K562 (cell line): ENCODE measurements around the gene CSF2RB. TPM values are rescaled to one million over a fixed set of nuclear protein-coding genes. Genes with fewer than 3 reads are reported as not detected.

ENCODE experiments used
- ATAC-seq: fragments of 200-7000 bp; cut with Tn5 transposase; 3 replicates; pipeline ENCODE4 v1.9.1; 2020; ENCODE audit warnings: moderate library complexity
- BruUV-seq: library from RNA; stranded (reverse); fragments of 400-500 nt; replicated peaks from 2 replicates; lab custom pipeline; 2021; lab: Mats Ljungman, UMichigan
- CTCF ChIA-PET: fragments of 300-600 bp; formaldehyde crosslinking; extraction: SDS; loops from one replicate; lab custom pipeline; 2021; ENCODE audit warnings: low intra/inter-chr PET ratio; lab: Yijun Ruan, JAX
- POLR2A ChIA-PET: fragments of 300-600, 350-650 bp; sonication (Branson Sonifier 250); formaldehyde crosslinking; extraction: SDS; loops from one replicate; lab custom pipeline; 2021; ENCODE audit warnings: antibody characterized with exemption, inconsistent platforms; lab: Yijun Ruan, JAX
- DNase-seq, 4 experiments: peaks; one replicate each; pipeline versions ENCODE4 v3.0.0 to v3.0.0-alpha.2; 2011 to 2018; ENCODE audit warnings: low spot score in 3 of 4, mixed read lengths in 3 of 4; ENCODE audit errors: extremely low read depth in 1 of 4
- FAIRE-seq: peaks from 2 replicates; lab custom pipeline; 2011; peaks lifted over from hg19 to GRCh38; lab: Jason Lieb, UNC
- H2AFZ ChIP-seq: 2 replicates; pipeline ENCODE4 v1.6.0; 2011; ENCODE audit warnings: low read depth, low read length, control low read depth, inconsistent platforms
- H3K27ac ChIP-seq: fragments of 200-600 bp; 3 replicates; pipeline ENCODE4 v1.8.0; 2011; ENCODE audit warnings: low read depth, mild to moderate bottlenecking, control low read depth, inconsistent platforms, low read length, moderate library complexity, mixed read lengths; ENCODE audit errors: extremely low read depth
- H3K27me3 ChIP-seq, 2 experiments: fragments of 300-600 bp in 1 of 2; 2 replicates in 1 of 2; 3 replicates in 1 of 2; pipeline versions ENCODE4 v1.6.0 to v1.8.0; 2011; ENCODE audit warnings: inconsistent platforms in 2 of 2, low read length in 2 of 2, mild to moderate bottlenecking in 1 of 2, mixed read lengths in 1 of 2, moderate library complexity in 1 of 2; ENCODE audit not compliant: control insufficient read depth in 2 of 2, insufficient read depth in 2 of 2
- H3K36me3 ChIP-seq: fragments of 300-600 bp; 3 replicates; pipeline ENCODE4 v1.8.0; 2011; ENCODE audit warnings: mild to moderate bottlenecking, low read length, inconsistent platforms; ENCODE audit not compliant: control insufficient read depth, insufficient read depth
- H3K4me1 ChIP-seq, 2 experiments: fragments of 200-600 bp in 1 of 2; replicated peaks in 1 of 2; 2 replicates in 1 of 2; 3 replicates in 1 of 2; pipeline versions ENCODE4 v1.5.1 to v1.8.0; 2011; ENCODE audit warnings: inconsistent platforms in 2 of 2, low read length in 2 of 2, mild to moderate bottlenecking in 1 of 2, mixed read lengths in 1 of 2, moderate library complexity in 1 of 2; ENCODE audit not compliant: control insufficient read depth in 2 of 2, insufficient read depth in 2 of 2
- H3K4me2 ChIP-seq: 2 replicates; pipeline ENCODE4 v1.6.1; 2011; ENCODE audit warnings: low read length, control low read depth, inconsistent platforms, mixed read lengths; ENCODE audit not compliant: insufficient read depth
- H3K4me3 ChIP-seq: fragments of 200-600 bp; sonication (generic), shearing (Covaris generic); 2 replicates; pipeline ENCODE4 v1.5.1; 2016; ENCODE audit warnings: control low read depth, inconsistent platforms
- H3K79me2 ChIP-seq: fragments of 200-600 bp; 3 replicates; pipeline ENCODE4 v1.8.0; 2011; ENCODE audit warnings: low read length, inconsistent platforms; ENCODE audit not compliant: control insufficient read depth, insufficient read depth
- H3K9ac ChIP-seq, 2 experiments: 2 replicates each; pipeline versions ENCODE4 v1.6.0 to v1.6.1; 2011; ENCODE audit warnings: low read depth in 2 of 2, low read length in 2 of 2, control low read depth in 1 of 2, inconsistent platforms in 1 of 2, mild to moderate bottlenecking in 1 of 2, mixed read lengths in 1 of 2; ENCODE audit not compliant: insufficient read depth in 1 of 2
- H3K9me1 ChIP-seq: one replicate; pipeline ENCODE4 v1.6.0; 2011; ENCODE audit warnings: inconsistent platforms, mild to moderate bottlenecking, low read length, moderate library complexity; ENCODE audit not compliant: control insufficient read depth, insufficient read depth
- H3K9me3 ChIP-seq: replicated peaks from 2 replicates; pipeline ENCODE4 v1.5.1; 2011; ENCODE audit warnings: low read depth, low read length, inconsistent platforms; ENCODE audit not compliant: control insufficient read depth, insufficient read depth
- H4K20me1 ChIP-seq: replicated peaks from 2 replicates; pipeline ENCODE4 v1.6.1; 2011; ENCODE audit warnings: low read length, inconsistent platforms, mixed read lengths; ENCODE audit not compliant: control insufficient read depth, insufficient read depth
- AFF1 ChIP-seq, 2 experiments: fragments of 450-650 bp; IDR thresholded peaks; 2 replicates each; pipeline ENCODE4 v1.6.1; 2018; ENCODE audit warnings: mild to moderate bottlenecking in 2 of 2, low read depth in 1 of 2; ENCODE audit not compliant: partially characterized antibody in 2 of 2
- CEBPG ChIP-seq, 3 experiments: fragments of 200-800 bp in 1 of 3; sonication (Bioruptor generic) in 1 of 3; sonication (generic) in 1 of 3; formaldehyde crosslinking in 1 of 3; IDR thresholded peaks in 2 of 3; conservative IDR thresholded peaks in 1 of 3; 2 replicates each; pipeline versions ENCODE4 v1.6.1 to v1.8.0; 2016 to 2022; ENCODE audit warnings: missing compliant biosample characterization in 2 of 3, missing genetic modification characterization in 2 of 3, mild to moderate bottlenecking in 1 of 3, missing genetic modification reagents in 1 of 3
- ETV1 ChIP-seq: fragments of 450-650 bp; conservative IDR thresholded peaks from 2 replicates; pipeline ENCODE4 v1.6.1; 2016; ENCODE audit warnings: missing genetic modification characterization, control low read depth, low read depth, missing compliant biosample characterization
- GABPB1 ChIP-seq: sonication (generic); formaldehyde crosslinking; IDR thresholded peaks from 2 replicates; pipeline ENCODE4 v1.8.0; 2022; ENCODE audit warnings: mild to moderate bottlenecking, missing genetic modification reagents
- HNRNPUL1 ChIP-seq: fragments of 200-400 bp; formaldehyde crosslinking; IDR thresholded peaks from 2 replicates; pipeline ENCODE4 v1.6.1; 2017; ENCODE audit warnings: low read length
- PTTG1 ChIP-seq: fragments of 450-650 bp; IDR thresholded peaks from 2 replicates; pipeline ENCODE4 v1.6.1; 2016; ENCODE audit warnings: low read depth, mild to moderate bottlenecking, missing genetic modification characterization, missing compliant biosample characterization
- SMARCC2 ChIP-seq: fragments of 450-650 bp; IDR thresholded peaks from 2 replicates; pipeline ENCODE4 v1.6.1; 2017; ENCODE audit warnings: antibody characterized with exemption, moderate library complexity, mild to moderate bottlenecking, low read depth
- TCF7 ChIP-seq: sonication (generic); IDR thresholded peaks from 2 replicates; pipeline ENCODE4 v1.6.1; 2016; ENCODE audit warnings: antibody characterized with exemption, borderline replicate concordance
- ZBTB34 ChIP-seq: fragments of 250-450 bp; sonication (Bioruptor Pico); IDR thresholded peaks from 2 replicates; pipeline ENCODE4 v1.8.0; 2021; ENCODE audit warnings: mild to moderate bottlenecking, moderate library complexity
- ZNF12 ChIP-seq: sonication (generic); formaldehyde crosslinking; IDR thresholded peaks from 2 replicates; pipeline ENCODE4 v1.4.0; 2020; ENCODE audit warnings: mild to moderate bottlenecking, missing genetic modification reagents
- ZNF165 ChIP-seq: fragments of 250-450 bp; sonication (Bioruptor Pico); IDR thresholded peaks from 2 replicates; pipeline ENCODE4 v1.4.0; 2020; ENCODE audit warnings: borderline replicate concordance
- ZNF444 ChIP-seq: fragments of 250-450 bp; sonication (Bioruptor Pico); IDR thresholded peaks from 2 replicates; pipeline ENCODE4 v1.4.0; 2020; ENCODE audit warnings: mild to moderate bottlenecking, moderate library complexity
- ZNF644 ChIP-seq: fragments of 200-800 bp; sonication (Bioruptor generic); IDR thresholded peaks from 2 replicates; pipeline ENCODE4 v1.6.1; 2016; ENCODE audit warnings: low read depth, missing genetic modification characterization, missing compliant biosample characterization
- ZNF696 ChIP-seq: fragments of 250-450 bp; sonication (Bioruptor Pico); conservative IDR thresholded peaks from 2 replicates; pipeline ENCODE4 v1.4.0; 2020; ENCODE audit warnings: mild to moderate bottlenecking, moderate library complexity
- in situ Hi-C: fragments of 300-500 bp; cut with MboI; formaldehyde crosslinking; loops from 4 replicates; pipeline ENCODE4 v1.15.0; 2018; ENCODE audit warnings: inconsistent platforms, mixed read lengths
- intact Hi-C: fragments of 100-400 bp; cut with micrococcal nuclease; formaldehyde crosslinking; loops from 2 replicates; pipeline ENCODE4 v1.14.2; 2022
- polyA plus RNA-seq, 8 experiments: library from polyadenylated mRNA; depleted of rRNA in 4 of 8; stranded (reverse) in 5 of 8; unstranded in 3 of 8; fragments of >200 nt; fragmentation: Nextera tagmentation in 2 of 8; fragmentation: Illumina TruSeq in 1 of 8; extraction: Ambion mirVana in 2 of 8; extraction: Trizol in 1 of 8; gene quantifications; 2 replicates each; pipeline versions ENCODE4 v1.2.1 to v1.2.3, GENCODE V29; 2011 to 2014; ENCODE audit warnings: inconsistent platforms in 1 of 8, missing spikeins in 1 of 8
- total RNA-seq, 7 experiments: library from RNA; depleted of rRNA in 6 of 7; stranded (reverse); fragments of >200 nt in 6 of 7; fragmentation: Illumina TruSeq in 2 of 7; extraction: Trizol in 2 of 7; gene quantifications; 2 replicates each; pipeline versions ENCODE4 v1.2.1 to v1.2.3, GENCODE V29; 2011 to 2021; ENCODE audit warnings: low replicate concordance in 1 of 7
- TF ChIP-seq, protein P1 (sequence below), 2 experiments: IDR thresholded peaks; 2 replicates each; pipeline ENCODE4 v1.6.1; 2012; ENCODE audit warnings: improper control_type of control experiment in 2 of 2, low read depth in 2 of 2, low read length in 2 of 2, borderline replicate concordance in 1 of 2

The CSF2RB gene
- total and polyA plus RNA-seq, 9 of the 15 experiments (the other 6 are each of a cell fraction or from before 2014, with no cell fraction given): 0.04 to 1.0 (median 0.36) TPM

- no peaks in the 10 kb centered on the region for H3K79me2 ChIP-seq
- no peaks in the 10 kb centered on the region for H3K36me3 ChIP-seq
- CTCF ChIA-PET: no interaction called here
- no peak overlapping the region for H3K4me2 ChIP-seq
- intact Hi-C loops (no loop called here), in situ Hi-C loops (no loop called here)
- no peak overlapping the region for H3K27ac ChIP-seq
- no peaks in the 10 kb centered on the region for H3K9me3 ChIP-seq
- H2AFZ ChIP-seq: no peak overlapping the region
- DNase-seq (no peak), FAIRE-seq (no peak), ATAC-seq (no peak)
- no peaks in the 10 kb centered on the region for H3K9me1 ChIP-seq
- H4K20me1 ChIP-seq: no peaks in the 10 kb centered on the region
- H3K4me3 ChIP-seq: no peak overlapping the region
- POLR2A ChIA-PET: interaction anchor here (0.7 kb wide), 1 partner anchor 27 kb away, joined by 3 read pairs; no protein-coding TSS in a partner anchor
- H3K4me1 ChIP-seq: peaks cover 0 to 5% of the 10 kb centered on the region in 2 experiments; a peak in 2 of 5 replicates
- H3K27me3 ChIP-seq: peaks cover 0 to 5% of the 10 kb centered on the region in 2 experiments; a peak in 3 of 5 replicates
- BruUV-seq: no TSS peak
- H3K9ac ChIP-seq: no peak overlapping the region
- TF ChIP-seq ZNF644 (tag) (no peak), ETV1 (tag) (no peak), HNRNPUL1 (no peak), ZNF444 (CRISPR knock-in tag) (no peak), ZBTB34 (CRISPR knock-in tag) (no peak), TCF7 (no peak), PTTG1 (tag) (no peak), ZNF12 (CRISPR knock-in tag) (no peak), GABPB1 (CRISPR knock-in tag) (no peak), CEBPG (CRISPR knock-in tag; IDR thresholded peaks at IDR 0.05) (no peak), CEBPG (tag; conservative IDR thresholded peaks at IDR 0.05 in 1 of 2, IDR thresholded peaks at IDR 0.05 in 1 of 2) (no peak), AFF1 (IDR thresholded peaks at IDR 0.05; ENCODE audit: low read depth in 1 of 2, partially characterized antibody in 2 of 2) (no peak), SMARCC2 (no peak), ZNF165 (CRISPR knock-in tag) (no peak), ZNF696 (CRISPR knock-in tag) (no peak)
- TF ChIP-seq, protein P1, sequence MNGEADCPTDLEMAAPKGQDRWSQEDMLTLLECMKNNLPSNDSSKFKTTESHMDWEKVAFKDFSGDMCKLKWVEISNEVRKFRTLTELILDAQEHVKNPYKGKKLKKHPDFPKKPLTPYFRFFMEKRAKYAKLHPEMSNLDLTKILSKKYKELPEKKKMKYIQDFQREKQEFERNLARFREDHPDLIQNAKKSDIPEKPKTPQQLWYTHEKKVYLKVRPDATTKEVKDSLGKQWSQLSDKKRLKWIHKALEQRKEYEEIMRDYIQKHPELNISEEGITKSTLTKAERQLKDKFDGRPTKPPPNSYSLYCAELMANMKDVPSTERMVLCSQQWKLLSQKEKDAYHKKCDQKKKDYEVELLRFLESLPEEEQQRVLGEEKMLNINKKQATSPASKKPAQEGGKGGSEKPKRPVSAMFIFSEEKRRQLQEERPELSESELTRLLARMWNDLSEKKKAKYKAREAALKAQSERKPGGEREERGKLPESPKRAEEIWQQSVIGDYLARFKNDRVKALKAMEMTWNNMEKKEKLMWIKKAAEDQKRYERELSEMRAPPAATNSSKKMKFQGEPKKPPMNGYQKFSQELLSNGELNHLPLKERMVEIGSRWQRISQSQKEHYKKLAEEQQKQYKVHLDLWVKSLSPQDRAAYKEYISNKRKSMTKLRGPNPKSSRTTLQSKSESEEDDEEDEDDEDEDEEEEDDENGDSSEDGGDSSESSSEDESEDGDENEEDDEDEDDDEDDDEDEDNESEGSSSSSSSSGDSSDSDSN (IDR thresholded peaks at IDR 0.05; ENCODE audit: borderline replicate concordance in 1 of 2, low read depth in 2 of 2, low read length in 2 of 2): no peak
Measured at GRCh38 chr22:36910461-36910860, 3.0 kb upstream of the CSF2RB start.
